GM21381 (cell line): ENCODE measurements around the gene CCL21.

ENCODE experiments used
- ATAC-seq: cut with Tn5 transposase; IDR thresholded peaks from one replicate; pipeline ENCODE4 v1.9.1; 2021; ENCODE audit warnings: mild to moderate bottlenecking, moderate library complexity; ENCODE audit not compliant: unreplicated experiment

CCL21 gene

DNA sequence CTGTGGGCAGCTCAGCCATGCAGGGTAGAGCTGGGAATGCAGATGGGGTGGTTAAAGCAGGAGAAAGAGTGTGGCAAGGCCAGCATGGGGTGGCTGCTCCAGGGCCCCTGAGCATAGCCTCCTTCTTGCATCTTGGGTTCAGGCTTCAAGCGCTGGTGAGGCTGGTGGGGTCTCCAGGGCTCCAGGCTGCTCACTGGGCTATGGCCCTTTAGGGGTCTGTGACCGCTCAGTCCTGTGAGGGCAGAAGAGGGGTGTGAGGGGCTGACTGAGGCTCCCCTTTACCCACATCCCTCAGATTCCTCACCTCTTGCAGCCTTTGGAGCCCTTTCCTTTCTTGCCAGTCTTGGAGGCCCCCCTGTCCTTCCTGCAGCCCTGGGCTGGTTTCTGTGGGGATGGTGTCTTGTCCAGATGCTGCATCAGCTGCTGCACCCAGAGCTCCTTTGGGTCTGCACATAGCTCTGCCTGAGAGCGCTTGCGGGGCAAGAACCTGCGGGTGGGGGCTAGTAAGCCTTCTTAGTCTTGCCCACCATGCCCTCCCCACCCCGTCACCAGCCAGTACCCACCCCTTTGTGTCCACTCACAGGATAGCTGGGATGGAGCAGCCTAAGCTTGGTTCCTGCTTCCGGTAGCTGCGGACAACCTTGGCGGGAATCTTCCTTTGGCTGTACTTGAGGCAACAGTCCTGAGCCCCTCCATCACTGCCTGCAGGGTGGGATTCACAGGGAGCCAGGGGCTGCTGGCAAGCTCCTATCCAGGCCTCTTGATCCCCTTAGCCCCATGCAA, 549 bp downstream of the CCL21 start:
- ATAC-seq, result no peak

DNA sequence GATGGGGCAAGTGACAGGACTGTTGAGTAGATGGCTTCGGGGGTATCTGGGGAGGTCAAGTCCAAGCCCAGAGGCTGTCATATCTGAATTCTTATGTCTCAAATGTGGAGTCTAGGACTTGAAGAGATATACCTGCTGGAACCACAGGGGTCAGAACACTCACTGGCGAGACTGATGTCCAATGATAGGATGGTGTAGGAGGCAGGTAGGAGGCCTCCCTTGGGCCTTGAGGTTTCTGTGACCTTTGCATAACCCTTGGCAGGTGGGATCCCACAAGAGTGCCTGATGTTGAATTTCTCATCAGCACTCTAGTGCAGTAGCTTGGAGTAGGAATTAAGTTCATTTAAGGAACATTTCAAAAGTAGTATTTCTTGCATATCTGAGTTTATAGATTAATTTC, 2.8 kb downstream of the CCL21 start:
- no peak for ATAC-seq

GRCh38 chr9:34701769-34702736, 7.9 kb downstream of the CCL21 start:
- ATAC-seq, result peak; percentile 73

DNA sequence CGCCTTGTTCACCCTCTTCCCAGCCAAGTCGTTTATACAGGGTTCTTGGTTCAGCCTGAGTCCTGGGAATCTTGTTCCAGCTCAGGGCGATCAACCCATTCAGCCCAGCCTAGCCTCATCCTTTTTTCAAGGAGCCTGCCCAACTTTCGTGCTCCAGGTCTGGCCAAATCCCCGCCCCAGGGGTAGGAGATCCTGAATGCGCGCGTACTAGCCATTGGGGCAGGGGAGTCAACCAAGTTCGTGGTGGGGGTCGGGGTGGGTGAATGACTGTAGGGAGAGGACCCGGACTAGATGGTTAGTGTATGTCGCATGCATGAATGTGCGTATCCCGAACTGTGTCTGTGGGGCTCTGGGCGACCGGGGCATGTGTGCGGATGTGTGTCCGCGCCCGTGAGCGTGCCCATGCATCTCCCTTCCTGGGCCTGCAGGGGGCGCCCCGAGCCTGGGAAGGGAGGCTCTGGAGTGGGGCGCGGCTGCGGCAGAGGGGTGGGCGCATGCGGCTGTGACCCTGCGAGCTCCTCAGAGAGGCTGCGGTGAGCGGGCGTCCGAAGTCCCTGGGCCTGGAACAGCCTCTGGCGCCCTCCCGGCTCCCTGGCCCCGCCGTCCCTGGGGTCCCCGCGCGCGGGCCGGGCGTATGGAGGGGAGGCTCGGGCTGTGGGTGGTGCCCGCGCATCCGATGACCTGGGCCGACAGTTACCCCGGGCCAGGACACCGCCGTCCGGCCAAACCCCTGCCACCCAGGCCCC, 8.7 kb downstream of the CCL21 start:
- peak; percentile 71 for ATAC-seq

- ATAC-seq, result no peak
Measured at GRCh38 chr9:34694811-34695210, 15.1 kb downstream of the CCL21 start.

- ATAC-seq, result no peak
Measured at GRCh38 chr9:34693560-34693959, 16.4 kb downstream of the CCL21 start.

- no peak for ATAC-seq
Measured at GRCh38 chr9:34691936-34692315, 18.0 kb downstream of the CCL21 start.

- no peak for ATAC-seq
Measured at GRCh38 chr9:34690983-34691935, 18.7 kb downstream of the CCL21 start, which contains the start of gene CCL19. CCL19 (minus strand) TSS chr9:34691276; CDS start chr9:34691139, 137 bp downstream.

- ATAC-seq, result no peak
Measured at GRCh38 chr9:34689512-34689911, 20.4 kb downstream of the CCL21 start.

- ATAC-seq, result no peak
Measured at GRCh38 chr9:34689116-34689470, 20.8 kb downstream of the CCL21 start.

- no peak for ATAC-seq
Measured at GRCh38 chr9:34688329-34689115, 21.4 kb downstream of the CCL21 start.

- no peak for ATAC-seq
Measured at GRCh38 chr9:34687276-34688030, 22.5 kb downstream of the CCL21 start.

DNA sequence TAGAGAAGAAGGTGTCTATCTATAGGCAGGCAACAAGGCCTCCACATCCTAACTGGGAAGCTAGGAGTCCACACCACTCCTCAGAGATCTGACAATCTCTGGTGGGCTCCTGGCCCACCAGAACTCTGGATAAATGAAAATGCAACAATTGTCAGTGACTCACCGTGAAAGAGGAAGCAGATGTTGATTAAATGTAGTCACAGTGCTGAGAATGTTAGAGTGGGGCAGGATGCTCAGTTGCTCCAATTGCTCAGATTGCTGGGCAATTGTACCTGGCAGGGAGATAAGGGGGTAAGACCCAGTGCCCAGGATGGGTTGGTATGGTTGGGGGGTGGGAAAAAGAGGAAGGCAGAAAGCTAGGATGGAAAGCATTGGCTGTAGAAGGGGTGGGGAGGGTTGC, 23.2 kb downstream of the CCL21 start:
- no peak for ATAC-seq

GRCh38 chr9:34686231-34686630, 23.7 kb downstream of the CCL21 start:
- ATAC-seq, result no peak

- ATAC-seq, result no peak
Measured at GRCh38 chr9:34685591-34685990, 24.3 kb downstream of the CCL21 start.

DNA sequence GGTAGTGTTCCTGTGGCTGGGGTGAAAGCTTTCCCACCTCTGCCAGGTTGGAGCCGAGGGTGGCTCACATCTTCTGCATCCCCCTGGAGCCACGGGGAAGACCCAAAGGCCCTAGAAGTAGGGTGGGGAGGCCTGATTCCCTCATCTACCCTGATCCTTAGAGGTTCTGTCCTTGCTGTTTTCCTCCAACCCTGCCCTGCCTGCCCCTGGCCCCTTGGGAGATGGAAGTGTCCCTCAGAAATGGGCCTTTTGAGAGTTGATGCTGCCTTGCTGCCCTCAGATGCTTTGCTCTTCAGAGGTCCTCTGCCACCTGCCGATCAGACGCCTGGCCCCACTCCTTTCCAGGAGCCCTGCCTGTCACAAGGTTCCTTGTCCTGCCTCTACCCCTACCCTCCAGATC, 25.1 kb downstream of the CCL21 start:
- no peak for ATAC-seq

GRCh38 chr9:34684145-34684544, 25.8 kb downstream of the CCL21 start:
- no peak for ATAC-seq

DNA sequence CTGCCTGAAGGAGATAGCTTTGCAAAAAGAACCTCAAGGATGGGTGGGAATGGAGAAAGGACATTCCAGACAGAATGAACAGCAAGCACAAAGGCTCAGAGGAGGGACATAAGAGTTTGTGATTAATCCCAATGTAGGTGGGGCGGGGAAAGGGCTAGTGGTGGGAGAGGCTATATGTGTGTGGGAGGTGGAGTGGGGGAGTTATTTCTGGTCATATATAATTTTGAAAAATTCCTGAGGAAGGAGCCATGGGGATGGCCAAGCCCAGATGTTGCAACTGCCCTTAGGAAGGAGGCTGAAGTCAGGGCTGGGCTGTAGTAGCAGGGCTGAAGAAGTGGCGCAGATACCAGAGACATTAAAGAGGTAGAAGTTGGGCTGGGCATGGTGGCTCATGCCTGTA, 34.1 kb downstream of the CCL21 start:
- no peak for ATAC-seq
